PC-3 (cell line): Measurements from ENCODE around the gene ZNF423.

Source experiments
- CTCF ChIP-seq: fragments of 300-600 bp; sonication (generic); conservative IDR thresholded peaks from 2 replicates; pipeline ENCODE4 v1.5.1; 2017; ENCODE audit warnings: antibody characterized with exemption, low read depth, mild to moderate bottlenecking, low read length
- EZH2 ChIP-seq: fragments of 300-600 bp; sonication (generic); IDR thresholded peaks from one replicate; pipeline ENCODE4 v1.6.1; 2017; ENCODE audit warnings: antibody characterized with exemption, mild to moderate bottlenecking, low read length; ENCODE audit not compliant: unreplicated experiment

- no peak for TF ChIP-seq CTCF
- TF ChIP-seq EZH2, result no peak
These were observed 54.6 kb downstream of the ZNF423 start for GRCh38 chr16:49801290-49801689.
